Bronchial epithelial cell (primary cell): Measurements from ENCODE around the gene RNF180. TPM values are rescaled to one million over a fixed set of nuclear protein-coding genes. Genes with fewer than 3 reads are reported as not detected.

Source experiments
- DNase-seq: peaks from one replicate; pipeline ENCODE4 v3.0.0-alpha.2; 2010; ENCODE audit warnings: low read depth
- FAIRE-seq: peaks from 2 replicates; lab custom pipeline; 2011; peaks lifted over from hg19 to GRCh38; lab: Jason Lieb, UNC
- H3K27me3 ChIP-seq: 2 replicates; pipeline ENCODE4 v1.5.1; 2011; ENCODE audit warnings: low read length; ENCODE audit not compliant: control insufficient read depth, insufficient read depth
- H3K36me3 ChIP-seq: 2 replicates; pipeline ENCODE4 v1.5.1; 2011; ENCODE audit warnings: low read length; ENCODE audit not compliant: control insufficient read depth, insufficient read depth
- H3K4me3 ChIP-seq: 2 replicates; pipeline ENCODE4 v1.5.1; 2011; ENCODE audit warnings: mild to moderate bottlenecking, low read depth, low read length, control low read depth
- total RNA-seq: library from RNA; depleted of rRNA; stranded (reverse); fragments of >200 nt; gene quantifications from 2 replicates; pipeline ENCODE4 v1.2.1, GENCODE V29; 2014
- TF ChIP-seq, protein P1 (sequence below): IDR thresholded peaks from 2 replicates; pipeline ENCODE4 v1.5.1; 2011; ENCODE audit warnings: mild to moderate bottlenecking, moderate library complexity, low read length, control low read depth, inconsistent platforms; ENCODE audit not compliant: insufficient read depth, severe bottlenecking

Gene RNF180
- total RNA-seq, 1 donor from 2014 or later = 4.5 TPM

DNA sequence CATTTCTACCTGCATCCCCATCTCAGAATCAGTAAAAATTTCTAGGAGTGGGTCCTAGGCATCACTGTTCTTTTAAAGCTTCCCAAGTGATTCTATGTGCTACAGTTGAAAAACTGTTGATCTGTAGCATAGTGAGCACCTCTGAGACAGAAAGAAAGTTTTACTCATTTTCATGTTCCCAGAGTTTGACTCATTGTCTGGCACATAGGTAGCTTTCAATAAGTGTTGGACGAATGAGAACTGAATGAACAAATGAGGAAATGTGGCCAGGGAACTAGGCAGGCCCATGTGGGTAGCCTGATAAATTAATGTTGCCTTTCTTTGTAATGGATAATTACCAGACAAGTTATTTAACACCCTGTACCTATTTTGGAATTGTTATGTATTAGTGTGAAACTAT lies 33.8 kb downstream of the RNF180 start:
- H3K4me3 ChIP-seq = no peak overlapping the region
- H3K36me3 ChIP-seq = no peaks in the 10 kb centered on the region
- no peaks in the 10 kb centered on the region for H3K27me3 ChIP-seq
- TF ChIP-seq, protein P1, sequence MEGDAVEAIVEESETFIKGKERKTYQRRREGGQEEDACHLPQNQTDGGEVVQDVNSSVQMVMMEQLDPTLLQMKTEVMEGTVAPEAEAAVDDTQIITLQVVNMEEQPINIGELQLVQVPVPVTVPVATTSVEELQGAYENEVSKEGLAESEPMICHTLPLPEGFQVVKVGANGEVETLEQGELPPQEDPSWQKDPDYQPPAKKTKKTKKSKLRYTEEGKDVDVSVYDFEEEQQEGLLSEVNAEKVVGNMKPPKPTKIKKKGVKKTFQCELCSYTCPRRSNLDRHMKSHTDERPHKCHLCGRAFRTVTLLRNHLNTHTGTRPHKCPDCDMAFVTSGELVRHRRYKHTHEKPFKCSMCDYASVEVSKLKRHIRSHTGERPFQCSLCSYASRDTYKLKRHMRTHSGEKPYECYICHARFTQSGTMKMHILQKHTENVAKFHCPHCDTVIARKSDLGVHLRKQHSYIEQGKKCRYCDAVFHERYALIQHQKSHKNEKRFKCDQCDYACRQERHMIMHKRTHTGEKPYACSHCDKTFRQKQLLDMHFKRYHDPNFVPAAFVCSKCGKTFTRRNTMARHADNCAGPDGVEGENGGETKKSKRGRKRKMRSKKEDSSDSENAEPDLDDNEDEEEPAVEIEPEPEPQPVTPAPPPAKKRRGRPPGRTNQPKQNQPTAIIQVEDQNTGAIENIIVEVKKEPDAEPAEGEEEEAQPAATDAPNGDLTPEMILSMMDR = no peak
- no peak for FAIRE-seq
- DNase-seq = no peak

GRCh38 chr5:64201996-64202395 lies 36.4 kb downstream of the RNF180 start:
- H3K27me3 ChIP-seq = no peaks in the 10 kb centered on the region
- FAIRE-seq = no peak
- H3K36me3 ChIP-seq = no peaks in the 10 kb centered on the region
- TF ChIP-seq, protein P1 = no peak
- DNase-seq = no peak
- H3K4me3 ChIP-seq = no peak overlapping the region

GRCh38 chr5:64206653-64207052 lies 41.0 kb downstream of the RNF180 start:
- FAIRE-seq = no peak
- H3K27me3 ChIP-seq = no peaks in the 10 kb centered on the region
- TF ChIP-seq, protein P1 = no peak
- no peaks in the 10 kb centered on the region for H3K36me3 ChIP-seq
- no peak for DNase-seq
- no peak overlapping the region for H3K4me3 ChIP-seq

DNA sequence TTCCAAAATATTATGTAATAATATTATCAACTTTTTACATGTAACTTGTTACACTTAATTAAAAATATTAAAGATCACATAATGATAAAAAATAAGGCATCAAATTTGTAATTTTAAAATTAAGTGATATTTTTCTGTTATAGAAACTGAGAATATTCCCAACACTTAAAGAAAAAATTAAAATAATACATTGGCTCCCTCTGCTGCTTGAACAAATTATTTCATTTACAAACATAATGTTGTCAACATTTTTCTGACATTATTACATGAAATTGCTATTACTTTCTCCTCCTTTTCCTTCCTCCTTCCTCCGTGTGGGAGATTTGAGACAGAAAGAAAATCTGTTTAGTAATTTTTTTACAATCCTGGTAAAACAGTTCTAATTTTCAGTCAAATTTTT lies 42.3 kb downstream of the RNF180 start:
- Histone ChIP-seq H3K27me3 (no peaks in the 10 kb centered on the region), H3K36me3 (no peaks in the 10 kb centered on the region), H3K4me3 (no peak overlapping the region)
- no peak for FAIRE-seq
- TF ChIP-seq, protein P1 = no peak
- DNase-seq = peak; percentile 41

DNA sequence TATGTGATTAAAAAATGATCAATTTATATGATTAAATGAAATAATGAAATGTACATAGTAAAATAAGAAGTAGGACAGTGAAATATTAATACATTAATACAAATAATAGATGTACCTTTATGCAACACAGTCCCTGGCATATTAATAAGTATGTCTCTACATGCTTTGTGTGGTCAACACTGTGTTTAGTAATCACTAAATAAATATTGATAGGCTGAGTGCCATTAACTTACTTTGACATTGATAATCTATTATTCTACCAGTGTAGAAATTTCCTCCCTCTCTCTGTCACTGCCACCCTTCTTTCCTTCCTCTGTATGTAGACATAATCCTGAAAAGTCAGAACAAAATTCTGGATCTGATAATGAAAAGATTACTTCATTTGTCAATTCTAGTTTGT lies 43.7 kb downstream of the RNF180 start:
- no peak for DNase-seq
- no peak overlapping the region for H3K4me3 ChIP-seq
- no peak for FAIRE-seq
- TF ChIP-seq, protein P1 = no peak
- H3K36me3 ChIP-seq = no peaks in the 10 kb centered on the region
- no peaks in the 10 kb centered on the region for H3K27me3 ChIP-seq

- Histone ChIP-seq H3K27me3 (no peaks in the 10 kb centered on the region), H3K36me3 (no peaks in the 10 kb centered on the region), H3K4me3 (no peak overlapping the region)
- peak; percentile 47 for FAIRE-seq
- peak; percentile 91 for DNase-seq
- TF ChIP-seq, protein P1 = no peak
Measured at GRCh38 chr5:64210866-64211265, 45.2 kb downstream of the RNF180 start.
